ENCODE data around the gene C3. TPM values are rescaled to one million over a fixed set of nuclear protein-coding genes. Genes with fewer than 3 reads are reported as not detected.
A peak's percentile ranks its signal among the peaks of the same experiment; 100 is the strongest.

C3 gene
- total and polyA plus RNA-seq, 2 of the 13 experiments (the other 11 are each of a cell fraction or from before 2014, with no cell fraction given): 1,455 to 6,272 TPM

DNA sequence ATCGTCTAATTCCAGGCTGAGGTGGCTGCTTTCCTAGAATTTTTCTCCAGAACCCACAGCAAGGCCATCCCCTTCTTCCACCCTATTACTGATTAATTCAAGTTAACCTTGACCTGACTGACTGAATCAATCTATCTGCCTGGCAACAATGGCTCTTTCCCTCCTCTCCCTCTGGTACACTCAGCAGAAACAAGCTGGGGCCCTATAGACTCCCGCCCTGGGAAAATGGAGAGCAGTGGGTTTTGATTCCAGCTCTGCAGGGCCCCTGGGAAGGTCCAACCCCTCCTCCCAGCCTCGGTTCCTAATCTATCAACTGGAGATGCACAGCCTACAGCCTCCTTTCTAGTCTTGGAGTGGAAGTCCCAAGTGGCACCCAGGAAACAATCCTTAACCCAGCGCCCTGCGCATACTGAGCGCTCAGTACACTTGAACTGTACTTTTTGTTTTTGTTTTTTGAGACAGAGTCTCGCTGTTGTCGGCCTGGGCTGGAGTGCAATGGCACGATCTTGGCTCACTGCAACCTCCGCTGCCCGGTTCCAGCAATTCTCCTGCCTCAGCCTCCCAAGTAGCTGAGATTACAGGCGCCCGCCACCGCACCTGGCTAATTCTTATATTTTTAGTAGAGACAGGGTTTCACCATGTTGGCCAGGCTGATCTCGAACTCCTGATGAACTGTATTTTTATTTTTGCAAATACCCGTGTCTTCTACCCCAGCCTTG is 5.2 kb upstream of the C3 start (continued):
- TF ChIP-seq, protein P1, sequence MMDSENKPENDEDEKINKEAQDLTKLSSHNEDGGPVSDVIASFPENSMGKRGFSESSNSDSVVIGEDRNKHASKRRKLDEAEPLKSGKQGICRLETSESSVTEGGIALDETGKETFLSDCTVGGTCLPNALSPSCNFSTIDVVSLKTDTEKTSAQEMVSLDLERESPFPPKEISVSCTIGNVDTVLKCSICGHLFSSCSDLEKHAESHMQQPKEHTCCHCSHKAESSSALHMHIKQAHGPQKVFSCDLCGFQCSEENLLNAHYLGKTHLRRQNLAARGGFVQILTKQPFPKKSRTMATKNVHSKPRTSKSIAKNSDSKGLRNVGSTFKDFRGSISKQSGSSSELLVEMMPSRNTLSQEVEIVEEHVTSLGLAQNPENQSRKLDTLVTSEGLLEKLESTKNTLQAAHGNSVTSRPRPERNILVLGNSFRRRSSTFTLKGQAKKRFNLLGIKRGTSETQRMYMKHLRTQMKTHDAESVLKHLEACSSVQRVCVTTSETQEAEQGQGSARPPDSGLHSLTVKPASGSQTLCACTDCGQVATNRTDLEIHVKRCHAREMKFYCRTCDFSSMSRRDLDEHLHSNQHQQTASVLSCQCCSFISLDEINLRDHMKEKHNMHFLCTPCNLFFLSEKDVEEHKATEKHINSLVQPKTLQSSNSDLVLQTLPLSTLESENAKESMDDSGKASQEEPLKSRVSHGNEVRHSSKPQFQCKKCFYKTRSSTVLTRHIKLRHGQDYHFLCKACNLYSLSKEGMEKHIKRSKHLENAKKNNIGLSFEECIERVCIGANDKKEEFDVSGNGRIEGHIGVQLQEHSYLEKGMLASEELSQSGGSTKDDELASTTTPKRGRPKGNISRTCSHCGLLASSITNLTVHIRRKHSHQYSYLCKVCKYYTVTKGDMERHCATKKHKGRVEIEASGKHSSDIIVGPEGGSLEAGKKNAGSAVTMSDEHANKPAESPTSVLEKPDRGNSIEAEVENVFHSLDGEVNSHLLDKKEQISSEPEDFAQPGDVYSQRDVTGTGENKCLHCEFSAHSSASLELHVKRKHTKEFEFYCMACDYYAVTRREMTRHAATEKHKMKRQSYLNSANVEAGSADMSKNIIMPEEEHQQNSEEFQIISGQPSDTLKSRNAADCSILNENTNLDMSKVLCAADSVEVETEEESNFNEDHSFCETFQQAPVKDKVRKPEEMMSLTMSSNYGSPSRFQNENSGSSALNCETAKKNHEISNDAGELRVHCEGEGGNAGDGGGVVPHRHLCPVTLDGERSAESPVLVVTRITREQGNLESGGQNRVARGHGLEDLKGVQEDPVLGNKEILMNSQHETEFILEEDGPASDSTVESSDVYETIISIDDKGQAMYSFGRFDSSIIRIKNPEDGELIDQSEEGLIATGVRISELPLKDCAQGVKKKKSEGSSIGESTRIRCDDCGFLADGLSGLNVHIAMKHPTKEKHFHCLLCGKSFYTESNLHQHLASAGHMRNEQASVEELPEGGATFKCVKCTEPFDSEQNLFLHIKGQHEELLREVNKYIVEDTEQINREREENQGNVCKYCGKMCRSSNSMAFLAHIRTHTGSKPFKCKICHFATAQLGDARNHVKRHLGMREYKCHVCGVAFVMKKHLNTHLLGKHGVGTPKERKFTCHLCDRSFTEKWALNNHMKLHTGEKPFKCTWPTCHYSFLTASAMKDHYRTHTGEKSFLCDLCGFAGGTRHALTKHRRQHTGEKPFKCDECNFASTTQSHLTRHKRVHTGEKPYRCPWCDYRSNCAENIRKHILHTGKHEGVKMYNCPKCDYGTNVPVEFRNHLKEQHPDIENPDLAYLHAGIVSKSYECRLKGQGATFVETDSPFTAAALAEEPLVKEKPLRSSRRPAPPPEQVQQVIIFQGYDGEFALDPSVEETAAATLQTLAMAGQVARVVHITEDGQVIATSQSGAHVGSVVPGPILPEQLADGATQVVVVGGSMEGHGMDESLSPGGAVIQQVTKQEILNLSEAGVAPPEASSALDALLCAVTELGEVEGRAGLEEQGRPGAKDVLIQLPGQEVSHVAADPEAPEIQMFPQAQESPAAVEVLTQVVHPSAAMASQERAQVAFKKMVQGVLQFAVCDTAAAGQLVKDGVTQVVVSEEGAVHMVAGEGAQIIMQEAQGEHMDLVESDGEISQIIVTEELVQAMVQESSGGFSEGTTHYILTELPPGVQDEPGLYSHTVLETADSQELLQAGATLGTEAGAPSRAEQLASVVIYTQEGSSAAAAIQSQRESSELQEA (CRISPR knock-in tag; IDR thresholded peaks at IDR 0.05; ENCODE audit: not compliant biosample characterization): no peak
- TF ChIP-seq, protein P2, sequence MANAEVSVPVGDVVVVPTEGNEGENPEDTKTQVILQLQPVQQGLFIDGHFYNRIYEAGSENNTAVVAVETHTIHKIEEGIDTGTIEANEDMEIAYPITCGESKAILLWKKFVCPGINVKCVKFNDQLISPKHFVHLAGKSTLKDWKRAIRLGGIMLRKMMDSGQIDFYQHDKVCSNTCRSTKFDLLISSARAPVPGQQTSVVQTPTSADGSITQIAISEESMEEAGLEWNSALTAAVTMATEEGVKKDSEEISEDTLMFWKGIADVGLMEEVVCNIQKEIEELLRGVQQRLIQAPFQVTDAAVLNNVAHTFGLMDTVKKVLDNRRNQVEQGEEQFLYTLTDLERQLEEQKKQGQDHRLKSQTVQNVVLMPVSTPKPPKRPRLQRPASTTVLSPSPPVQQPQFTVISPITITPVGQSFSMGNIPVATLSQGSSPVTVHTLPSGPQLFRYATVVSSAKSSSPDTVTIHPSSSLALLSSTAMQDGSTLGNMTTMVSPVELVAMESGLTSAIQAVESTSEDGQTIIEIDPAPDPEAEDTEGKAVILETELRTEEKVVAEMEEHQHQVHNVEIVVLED (CRISPR knock-in tag; IDR thresholded peaks at IDR 0.05; ENCODE audit: borderline replicate concordance): no peak
- TF ChIP-seq ZBTB7B (CRISPR knock-in tag; IDR thresholded peaks at IDR 0.05): 0 out of 2 replicates have a peak, but pooled peaks have one; percentile 35
- TF ChIP-seq, protein P3, sequence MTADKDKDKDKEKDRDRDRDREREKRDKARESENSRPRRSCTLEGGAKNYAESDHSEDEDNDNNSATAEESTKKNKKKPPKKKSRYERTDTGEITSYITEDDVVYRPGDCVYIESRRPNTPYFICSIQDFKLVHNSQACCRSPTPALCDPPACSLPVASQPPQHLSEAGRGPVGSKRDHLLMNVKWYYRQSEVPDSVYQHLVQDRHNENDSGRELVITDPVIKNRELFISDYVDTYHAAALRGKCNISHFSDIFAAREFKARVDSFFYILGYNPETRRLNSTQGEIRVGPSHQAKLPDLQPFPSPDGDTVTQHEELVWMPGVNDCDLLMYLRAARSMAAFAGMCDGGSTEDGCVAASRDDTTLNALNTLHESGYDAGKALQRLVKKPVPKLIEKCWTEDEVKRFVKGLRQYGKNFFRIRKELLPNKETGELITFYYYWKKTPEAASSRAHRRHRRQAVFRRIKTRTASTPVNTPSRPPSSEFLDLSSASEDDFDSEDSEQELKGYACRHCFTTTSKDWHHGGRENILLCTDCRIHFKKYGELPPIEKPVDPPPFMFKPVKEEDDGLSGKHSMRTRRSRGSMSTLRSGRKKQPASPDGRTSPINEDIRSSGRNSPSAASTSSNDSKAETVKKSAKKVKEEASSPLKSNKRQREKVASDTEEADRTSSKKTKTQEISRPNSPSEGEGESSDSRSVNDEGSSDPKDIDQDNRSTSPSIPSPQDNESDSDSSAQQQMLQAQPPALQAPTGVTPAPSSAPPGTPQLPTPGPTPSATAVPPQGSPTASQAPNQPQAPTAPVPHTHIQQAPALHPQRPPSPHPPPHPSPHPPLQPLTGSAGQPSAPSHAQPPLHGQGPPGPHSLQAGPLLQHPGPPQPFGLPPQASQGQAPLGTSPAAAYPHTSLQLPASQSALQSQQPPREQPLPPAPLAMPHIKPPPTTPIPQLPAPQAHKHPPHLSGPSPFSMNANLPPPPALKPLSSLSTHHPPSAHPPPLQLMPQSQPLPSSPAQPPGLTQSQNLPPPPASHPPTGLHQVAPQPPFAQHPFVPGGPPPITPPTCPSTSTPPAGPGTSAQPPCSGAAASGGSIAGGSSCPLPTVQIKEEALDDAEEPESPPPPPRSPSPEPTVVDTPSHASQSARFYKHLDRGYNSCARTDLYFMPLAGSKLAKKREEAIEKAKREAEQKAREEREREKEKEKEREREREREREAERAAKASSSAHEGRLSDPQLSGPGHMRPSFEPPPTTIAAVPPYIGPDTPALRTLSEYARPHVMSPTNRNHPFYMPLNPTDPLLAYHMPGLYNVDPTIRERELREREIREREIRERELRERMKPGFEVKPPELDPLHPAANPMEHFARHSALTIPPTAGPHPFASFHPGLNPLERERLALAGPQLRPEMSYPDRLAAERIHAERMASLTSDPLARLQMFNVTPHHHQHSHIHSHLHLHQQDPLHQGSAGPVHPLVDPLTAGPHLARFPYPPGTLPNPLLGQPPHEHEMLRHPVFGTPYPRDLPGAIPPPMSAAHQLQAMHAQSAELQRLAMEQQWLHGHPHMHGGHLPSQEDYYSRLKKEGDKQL (CRISPR knock-in tag; IDR thresholded peaks at IDR 0.05; ENCODE audit: low read depth): no peak
- TF ChIP-seq, protein P4, sequence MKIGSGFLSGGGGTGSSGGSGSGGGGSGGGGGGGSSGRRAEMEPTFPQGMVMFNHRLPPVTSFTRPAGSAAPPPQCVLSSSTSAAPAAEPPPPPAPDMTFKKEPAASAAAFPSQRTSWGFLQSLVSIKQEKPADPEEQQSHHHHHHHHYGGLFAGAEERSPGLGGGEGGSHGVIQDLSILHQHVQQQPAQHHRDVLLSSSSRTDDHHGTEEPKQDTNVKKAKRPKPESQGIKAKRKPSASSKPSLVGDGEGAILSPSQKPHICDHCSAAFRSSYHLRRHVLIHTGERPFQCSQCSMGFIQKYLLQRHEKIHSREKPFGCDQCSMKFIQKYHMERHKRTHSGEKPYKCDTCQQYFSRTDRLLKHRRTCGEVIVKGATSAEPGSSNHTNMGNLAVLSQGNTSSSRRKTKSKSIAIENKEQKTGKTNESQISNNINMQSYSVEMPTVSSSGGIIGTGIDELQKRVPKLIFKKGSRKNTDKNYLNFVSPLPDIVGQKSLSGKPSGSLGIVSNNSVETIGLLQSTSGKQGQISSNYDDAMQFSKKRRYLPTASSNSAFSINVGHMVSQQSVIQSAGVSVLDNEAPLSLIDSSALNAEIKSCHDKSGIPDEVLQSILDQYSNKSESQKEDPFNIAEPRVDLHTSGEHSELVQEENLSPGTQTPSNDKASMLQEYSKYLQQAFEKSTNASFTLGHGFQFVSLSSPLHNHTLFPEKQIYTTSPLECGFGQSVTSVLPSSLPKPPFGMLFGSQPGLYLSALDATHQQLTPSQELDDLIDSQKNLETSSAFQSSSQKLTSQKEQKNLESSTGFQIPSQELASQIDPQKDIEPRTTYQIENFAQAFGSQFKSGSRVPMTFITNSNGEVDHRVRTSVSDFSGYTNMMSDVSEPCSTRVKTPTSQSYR (CRISPR knock-in tag; IDR thresholded peaks at IDR 0.05; ENCODE audit: borderline replicate concordance): no peak
- TF ChIP-seq, protein P5, sequence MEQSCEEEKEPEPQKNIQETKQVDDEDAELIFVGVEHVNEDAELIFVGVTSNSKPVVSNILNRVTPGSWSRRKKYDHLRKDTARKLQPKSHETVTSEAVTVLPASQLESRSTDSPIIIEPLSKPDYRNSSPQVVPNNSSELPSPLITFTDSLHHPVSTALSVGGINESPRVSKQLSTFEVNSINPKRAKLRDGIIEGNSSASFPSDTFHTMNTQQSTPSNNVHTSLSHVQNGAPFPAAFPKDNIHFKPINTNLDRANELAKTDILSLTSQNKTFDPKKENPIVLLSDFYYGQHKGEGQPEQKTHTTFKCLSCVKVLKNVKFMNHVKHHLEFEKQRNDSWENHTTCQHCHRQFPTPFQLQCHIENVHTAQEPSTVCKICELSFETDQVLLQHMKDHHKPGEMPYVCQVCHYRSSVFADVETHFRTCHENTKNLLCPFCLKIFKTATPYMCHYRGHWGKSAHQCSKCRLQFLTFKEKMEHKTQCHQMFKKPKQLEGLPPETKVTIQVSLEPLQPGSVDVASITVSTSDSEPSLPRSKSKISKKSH (CRISPR knock-in tag; IDR thresholded peaks at IDR 0.05; ENCODE audit: borderline replicate concordance): no peak
